Memory B cell (primary cell): ENCODE results near the gene PPM1H.
A peak's percentile ranks its signal among the peaks of the same experiment; 100 is the strongest.

Experiments
- ATAC-seq: fragments of 150-1000 bp; cut with Tn5 transposase; 2 replicates; pipeline ENCODE4 v1.10.0; 2021; ENCODE audit warnings: low read depth, mild to moderate bottlenecking, moderate library complexity
- DNase-seq, 2 donors: peaks; one replicate each; pipeline ENCODE4 v3.0.0; 2022; ENCODE audit warnings: low spot score in 2 of 2
- H3K27ac Mint-ChIP-seq: one replicate; pipeline ENCODE4 v1.8.0; 2022; ENCODE audit warnings: mild to moderate bottlenecking, moderate library complexity, mixed read lengths
- H3K27me3 Mint-ChIP-seq: one replicate; pipeline ENCODE4 v1.8.0; 2022; ENCODE audit warnings: mixed read lengths
- H3K36me3 Mint-ChIP-seq: one replicate; pipeline ENCODE4 v1.8.0; 2022; ENCODE audit warnings: mild to moderate bottlenecking, mixed read lengths
- H3K4me1 Mint-ChIP-seq: one replicate; pipeline ENCODE4 v1.8.0; 2022; ENCODE audit warnings: mixed read lengths
- H3K4me3 Mint-ChIP-seq: one replicate; pipeline ENCODE4 v1.8.0; 2022; ENCODE audit warnings: mild to moderate bottlenecking, moderate library complexity, mixed read lengths
- H3K9me3 Mint-ChIP-seq: one replicate; pipeline ENCODE4 v1.8.0; 2022; ENCODE audit warnings: mixed read lengths

PPM1H gene

DNA sequence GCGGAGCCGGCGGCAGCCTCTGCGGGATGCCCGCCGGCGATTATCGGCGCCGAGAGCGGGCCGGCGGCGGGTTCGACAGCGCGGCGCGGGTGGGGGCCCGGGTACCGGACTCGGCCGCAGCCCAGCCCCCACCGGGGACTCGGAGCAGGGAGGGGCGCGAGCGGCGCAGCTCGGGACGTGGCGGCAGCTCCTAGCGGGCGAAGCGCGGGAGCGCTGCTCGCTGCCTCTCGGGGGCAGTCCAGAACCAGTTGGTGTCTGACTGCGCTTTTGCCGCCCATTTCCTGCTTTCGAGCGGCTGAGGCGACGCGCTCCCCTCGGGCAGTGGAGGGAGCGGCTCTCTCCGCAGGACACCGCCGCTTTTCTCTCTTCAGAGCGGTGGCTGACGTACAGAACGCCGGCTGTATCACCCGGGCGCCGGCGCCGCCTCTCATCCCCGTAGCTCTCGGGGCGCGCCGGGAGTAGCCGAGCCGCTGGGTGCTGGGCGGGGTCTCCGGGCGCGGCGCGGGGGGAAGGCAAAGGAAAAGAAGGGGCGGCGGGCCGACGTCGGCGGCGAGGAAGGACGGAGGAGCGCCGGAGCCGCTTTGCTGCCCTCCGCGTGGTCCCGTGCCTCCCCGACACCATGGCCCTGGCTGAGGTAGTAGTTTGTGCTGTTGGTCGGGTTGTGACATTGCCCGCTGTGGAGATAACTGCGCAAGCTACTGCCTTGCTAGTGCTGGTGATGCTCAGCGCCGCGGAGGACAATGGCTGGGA lies 331.7 kb downstream of the PPM1H start:
- ATAC-seq (peak; percentile 53), DNase-seq (peak; percentile 81 to 83)
- peaks cover 2% of the 10 kb centered on the region for H3K36me3 Mint-ChIP-seq
- H3K27ac Mint-ChIP-seq: peak overlapping the region; percentile 100
- no peaks in the 10 kb centered on the region for H3K9me3 Mint-ChIP-seq
- H3K4me1 Mint-ChIP-seq: peaks cover 11% of the 10 kb centered on the region
- H3K27me3 Mint-ChIP-seq: no peaks in the 10 kb centered on the region
- peak overlapping the region; percentile 89 for H3K4me3 Mint-ChIP-seq

DNA sequence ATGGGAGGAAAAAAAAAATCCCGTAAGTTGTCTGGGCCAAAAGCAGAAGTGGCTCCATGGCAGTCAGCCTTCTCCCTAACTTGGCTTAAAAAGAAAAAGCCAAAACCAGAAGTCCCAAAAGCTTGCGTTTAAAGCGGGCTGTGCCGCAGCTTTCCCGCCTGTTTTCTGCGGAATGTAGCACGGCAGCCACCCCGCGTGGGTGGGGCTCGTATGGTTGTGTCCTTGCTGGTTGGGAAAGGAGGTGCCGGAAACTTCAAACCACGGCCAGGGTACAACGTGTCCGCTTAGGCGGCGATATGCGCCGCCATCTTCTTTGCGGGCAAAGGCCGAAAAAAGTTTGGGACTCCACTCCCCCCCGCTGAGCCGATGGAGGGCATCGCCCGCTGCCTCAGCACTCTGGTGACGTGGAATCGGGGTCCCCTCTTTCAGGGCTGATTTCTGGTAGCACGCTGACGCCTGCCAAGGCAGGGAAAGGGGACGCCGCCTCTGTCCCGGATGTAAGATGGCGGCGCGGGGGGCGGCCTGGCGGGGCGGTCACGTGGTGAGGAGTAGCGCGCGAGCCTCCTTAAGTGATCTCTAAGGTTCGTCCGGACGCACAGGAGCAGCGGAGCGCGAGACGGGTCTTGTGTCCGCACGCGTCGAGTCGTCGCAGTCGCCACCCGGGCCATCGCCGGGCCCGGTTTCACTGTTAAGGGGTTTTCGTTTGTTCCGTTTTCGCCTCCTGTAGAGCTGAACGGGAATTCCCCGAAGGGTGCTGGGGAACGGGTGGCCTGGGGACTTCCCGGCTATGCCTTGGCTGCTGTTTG lies 332.5 kb downstream of the PPM1H start:
- Mint-ChIP-seq H3K4me1 (peaks cover 11% of the 10 kb centered on the region), H3K4me3 (peak overlapping the region; percentile 89), H3K27me3 (no peaks in the 10 kb centered on the region), H3K27ac (peak overlapping the region; percentile 100), H3K36me3 (peaks cover 2% of the 10 kb centered on the region), H3K9me3 (no peaks in the 10 kb centered on the region)
- ATAC-seq (peak; percentile 71), DNase-seq (peak; percentile 93 to 94)

DNA sequence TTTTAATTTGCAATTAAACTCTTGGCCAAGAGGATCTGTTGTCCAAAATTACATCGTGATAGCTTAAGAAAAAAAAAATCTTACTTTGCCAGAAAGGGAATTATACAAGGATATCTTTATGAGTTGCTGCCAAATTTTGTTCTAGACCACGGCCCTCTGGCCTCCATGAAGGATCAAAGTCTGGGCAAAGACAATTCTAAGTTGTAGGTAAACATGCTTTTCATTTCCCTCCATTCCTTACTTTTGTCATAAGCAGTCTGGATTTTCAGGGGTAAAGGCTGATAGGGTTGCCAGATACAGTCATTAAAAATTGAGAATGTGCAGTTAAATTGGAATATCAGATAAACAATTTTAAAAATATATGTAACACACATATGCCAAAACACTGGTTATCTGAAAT lies 333.2 kb downstream of the PPM1H start:
- H3K4me3 Mint-ChIP-seq: no peak overlapping the region
- no peaks in the 10 kb centered on the region for H3K9me3 Mint-ChIP-seq
- H3K27me3 Mint-ChIP-seq: no peaks in the 10 kb centered on the region
- H3K27ac Mint-ChIP-seq: peak overlapping the region; percentile 100
- DNase-seq (no peak), ATAC-seq (no peak)
- H3K36me3 Mint-ChIP-seq: peaks cover 2% of the 10 kb centered on the region
- peaks cover 11% of the 10 kb centered on the region for H3K4me1 Mint-ChIP-seq

DNA sequence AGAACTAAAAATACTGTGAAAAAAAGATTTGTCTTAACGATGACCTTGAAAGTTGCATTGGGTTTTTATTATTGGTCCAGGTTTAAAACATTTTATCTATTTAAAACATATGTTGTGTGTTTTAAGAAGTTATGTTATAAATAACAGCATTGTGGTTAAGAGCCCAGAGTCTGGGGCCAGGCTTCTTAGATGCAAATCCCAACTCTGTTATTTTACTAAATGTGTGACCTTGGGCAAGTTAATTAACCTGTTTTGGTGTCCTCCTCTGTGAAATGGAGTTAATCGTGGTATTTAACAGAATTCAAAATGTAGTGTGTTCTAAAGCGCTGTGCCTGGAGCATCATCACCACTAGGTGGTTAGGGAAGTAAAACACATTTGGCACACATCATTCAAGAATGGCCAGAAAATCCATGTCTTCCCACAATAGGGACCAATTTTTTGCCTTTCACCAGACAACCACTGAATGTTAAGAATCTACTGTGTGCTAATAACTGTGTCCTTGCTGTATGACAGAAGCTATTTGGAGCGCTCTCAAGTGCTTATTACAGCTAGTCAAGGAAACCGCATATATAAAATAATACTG lies 335.0 kb downstream of the PPM1H start:
- no peak overlapping the region for H3K27ac Mint-ChIP-seq
- no peak overlapping the region for H3K4me3 Mint-ChIP-seq
- H3K36me3 Mint-ChIP-seq: no peaks in the 10 kb centered on the region
- no peaks in the 10 kb centered on the region for H3K9me3 Mint-ChIP-seq
- DNase-seq: no peak
- no peaks in the 10 kb centered on the region for H3K27me3 Mint-ChIP-seq
- ATAC-seq: no peak
- H3K4me1 Mint-ChIP-seq: peaks cover 8% of the 10 kb centered on the region

DNA sequence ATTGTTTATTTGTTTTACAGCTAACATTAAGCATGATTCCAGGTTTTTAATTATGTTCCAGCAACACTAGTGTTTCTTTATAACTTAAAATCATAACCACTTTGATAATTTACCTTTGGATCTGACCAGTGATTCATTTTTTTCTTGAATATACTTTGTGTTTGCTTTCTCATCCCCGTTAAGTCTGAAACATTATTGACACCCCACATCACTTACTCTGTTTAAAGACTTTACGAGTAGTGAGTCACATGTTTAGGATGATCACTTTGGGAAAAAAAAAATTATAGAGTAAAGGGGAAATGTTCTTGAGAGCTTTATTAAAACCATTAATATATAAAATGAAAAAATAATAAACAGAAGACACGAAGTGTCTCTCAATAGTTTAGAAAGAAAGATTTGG lies 336.1 kb downstream of the PPM1H start:
- no peak for ATAC-seq
- Mint-ChIP-seq H3K4me1 (peaks cover under 1% of the 10 kb centered on the region), H3K4me3 (no peak overlapping the region), H3K27me3 (no peaks in the 10 kb centered on the region), H3K27ac (no peak overlapping the region), H3K9me3 (no peaks in the 10 kb centered on the region), H3K36me3 (no peaks in the 10 kb centered on the region)
- DNase-seq: no peak

DNA sequence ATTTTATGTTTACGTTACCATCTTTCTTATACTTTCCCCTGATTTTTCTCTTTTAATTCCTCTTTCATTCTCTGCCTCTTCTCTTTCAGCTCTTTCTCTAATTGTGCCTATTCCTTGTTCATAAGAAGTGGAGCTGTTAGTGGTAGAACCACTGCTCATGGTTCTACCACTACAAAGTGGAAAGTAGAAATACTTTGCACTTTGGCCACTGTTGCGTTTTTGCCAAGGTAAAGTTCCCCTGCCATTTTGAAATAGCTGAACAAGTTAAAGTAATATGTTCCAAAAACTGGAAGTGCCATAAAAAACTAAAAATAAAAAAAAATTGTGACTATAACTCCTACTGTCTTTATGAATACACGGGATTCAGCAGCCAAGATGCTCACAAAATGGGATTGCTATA lies 337.7 kb downstream of the PPM1H start:
- Mint-ChIP-seq H3K27me3 (no peaks in the 10 kb centered on the region), H3K36me3 (no peaks in the 10 kb centered on the region), H3K4me1 (no peaks in the 10 kb centered on the region), H3K9me3 (no peaks in the 10 kb centered on the region), H3K27ac (no peak overlapping the region), H3K4me3 (no peak overlapping the region)
- ATAC-seq: no peak
- no peak for DNase-seq
